ENCODE results near the gene BTNL9. TPM values are rescaled to one million over a fixed set of nuclear protein-coding genes. Genes with fewer than 3 reads are reported as not detected.

The BTNL9 gene
- polyA plus RNA-seq, 1 of the 3 experiments (the other 2 are of a cell fraction), result not detected

- Histone ChIP-seq H3K9ac (no peak overlapping the region), H3K36me3 (replicated peaks in 1 of 2; ENCODE audit: control insufficient read depth in 1 of 2, insufficient read depth in 2 of 2, low read length in 1 of 2) (no peaks in the 10 kb centered on the region), H3K9me3 (no peaks in the 10 kb centered on the region), H2AFZ (ENCODE audit: low read depth) (no peak overlapping the region), H4K20me1 (ENCODE audit: insufficient read depth) (no peaks in the 10 kb centered on the region), H3K27ac (ENCODE audit: low read depth in 2 of 2, low read length in 1 of 2) (no peak overlapping the region), H3K4me3 (ENCODE audit: low read depth in 2 of 2, low read length in 1 of 2) (no peak overlapping the region), H3K27me3 (ENCODE audit: insufficient read depth) (peaks cover 61% of the 10 kb centered on the region), H3K9me2 (no peaks in the 10 kb centered on the region), H3K4me1 (ENCODE audit: control insufficient read depth in 1 of 2, insufficient read depth in 2 of 2, low read depth in 1 of 2, low read length in 1 of 2) (no peaks in the 10 kb centered on the region), H3F3A (replicated peaks; ENCODE audit: insufficient read depth) (no peaks in the 10 kb centered on the region), H3K79me2 (ENCODE audit: insufficient read depth) (no peaks in the 10 kb centered on the region), H3K4me2 (no peak overlapping the region)
- DNase-seq, result no peak
- WGBS (ENCODE audit: low lambda C conversion rate), result 14% methylated on average over 10 of the region's 11 CpGs
- ChIA-PET POLR2A (no interaction called here), CTCF (interaction anchor here (1.4 kb wide), 1 partner anchor 10 kb away, joined by 3 read pairs; no protein-coding TSS in a partner anchor)
- TF ChIP-seq, protein P1, sequence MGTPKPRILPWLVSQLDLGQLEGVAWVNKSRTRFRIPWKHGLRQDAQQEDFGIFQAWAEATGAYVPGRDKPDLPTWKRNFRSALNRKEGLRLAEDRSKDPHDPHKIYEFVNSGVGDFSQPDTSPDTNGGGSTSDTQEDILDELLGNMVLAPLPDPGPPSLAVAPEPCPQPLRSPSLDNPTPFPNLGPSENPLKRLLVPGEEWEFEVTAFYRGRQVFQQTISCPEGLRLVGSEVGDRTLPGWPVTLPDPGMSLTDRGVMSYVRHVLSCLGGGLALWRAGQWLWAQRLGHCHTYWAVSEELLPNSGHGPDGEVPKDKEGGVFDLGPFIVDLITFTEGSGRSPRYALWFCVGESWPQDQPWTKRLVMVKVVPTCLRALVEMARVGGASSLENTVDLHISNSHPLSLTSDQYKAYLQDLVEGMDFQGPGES (IDR thresholded peaks at IDR 0.05; ENCODE audit: low read depth, low read length), result no peak
- TF ChIP-seq YY1 (IDR thresholded peaks at IDR 0.05; ENCODE audit: low read depth) (no peak), MEF2A (IDR thresholded peaks at IDR 0.05; ENCODE audit: borderline replicate concordance, low read depth) (no peak), EP300 (IDR thresholded peaks at IDR 0.05; ENCODE audit: borderline replicate concordance in 1 of 2, low read depth in 1 of 2, low read length in 1 of 2) (no peak), RFX5 (IDR thresholded peaks at IDR 0.05; ENCODE audit: low read length) (no peak), GATA2 (CRISPR knock-in tag; IDR thresholded peaks at IDR 0.05) (no peak), RXRA (IDR thresholded peaks at IDR 0.05; ENCODE audit: borderline replicate concordance, low read depth) (no peak), MXI1 (IDR thresholded peaks at IDR 0.05; ENCODE audit: low read depth, low read length) (no peak), SIN3A (IDR thresholded peaks at IDR 0.05; ENCODE audit: borderline replicate concordance, low read depth, low read length) (no peak), FOXJ3 (CRISPR knock-in tag; IDR thresholded peaks at IDR 0.05) (no peak), MAX (IDR thresholded peaks at IDR 0.05; ENCODE audit: low read depth) (no peak), TCF12 (IDR thresholded peaks at IDR 0.05) (no peak), JUND (IDR thresholded peaks at IDR 0.05) (no peak), REST (IDR thresholded peaks at IDR 0.05; ENCODE audit: low read depth, low read length) (no peak), RAD21 (IDR thresholded peaks at IDR 0.05; ENCODE audit: low read length) (no peak), FOXM1 (IDR thresholded peaks at IDR 0.05; ENCODE audit: low read depth) (no peak), CHD2 (IDR thresholded peaks at IDR 0.05; ENCODE audit: low read length, partially characterized antibody) (no peak)
- TF ChIP-seq, protein P2, sequence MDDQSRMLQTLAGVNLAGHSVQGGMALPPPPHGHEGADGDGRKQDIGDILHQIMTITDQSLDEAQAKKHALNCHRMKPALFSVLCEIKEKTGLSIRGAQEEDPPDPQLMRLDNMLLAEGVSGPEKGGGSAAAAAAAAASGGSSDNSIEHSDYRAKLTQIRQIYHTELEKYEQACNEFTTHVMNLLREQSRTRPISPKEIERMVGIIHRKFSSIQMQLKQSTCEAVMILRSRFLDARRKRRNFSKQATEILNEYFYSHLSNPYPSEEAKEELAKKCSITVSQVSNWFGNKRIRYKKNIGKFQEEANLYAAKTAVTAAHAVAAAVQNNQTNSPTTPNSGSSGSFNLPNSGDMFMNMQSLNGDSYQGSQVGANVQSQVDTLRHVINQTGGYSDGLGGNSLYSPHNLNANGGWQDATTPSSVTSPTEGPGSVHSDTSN (IDR thresholded peaks at IDR 0.05), result no peak
Measured at GRCh38 chr5:181042722-181043121, 2.7 kb downstream of the BTNL9 start.

Measured in SK-N-SH (cell line).